ENCODE results near the gene PRSS58.

Gene PRSS58

DNA sequence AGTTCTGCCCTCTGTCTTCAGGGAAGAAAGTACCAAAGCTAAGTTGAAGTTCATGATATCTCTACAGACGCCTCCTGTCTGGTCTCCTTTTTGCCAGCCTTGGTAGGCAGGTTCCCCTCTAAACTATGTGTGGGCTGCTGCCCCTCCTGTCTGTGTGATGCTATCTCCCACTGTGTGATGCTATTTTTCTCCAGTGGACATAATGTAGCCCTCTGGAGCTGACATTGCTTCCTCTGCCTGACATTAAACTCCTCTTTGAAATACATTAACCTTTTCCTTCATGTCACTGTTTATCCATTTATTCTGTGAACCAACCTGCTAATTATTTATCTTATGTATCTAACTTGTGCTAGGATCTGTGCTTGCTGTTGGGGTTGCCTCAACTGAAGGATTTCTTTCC, at the start of gene PRSS58:
TSS of gene PRSS58 (minus strand) at position 101 of the 400 bp plus-strand sequence. CDS start 351 bp downstream, outside the sequence.
- no peak for DNase-seq (ENCODE audit: low read depth)

DNA sequence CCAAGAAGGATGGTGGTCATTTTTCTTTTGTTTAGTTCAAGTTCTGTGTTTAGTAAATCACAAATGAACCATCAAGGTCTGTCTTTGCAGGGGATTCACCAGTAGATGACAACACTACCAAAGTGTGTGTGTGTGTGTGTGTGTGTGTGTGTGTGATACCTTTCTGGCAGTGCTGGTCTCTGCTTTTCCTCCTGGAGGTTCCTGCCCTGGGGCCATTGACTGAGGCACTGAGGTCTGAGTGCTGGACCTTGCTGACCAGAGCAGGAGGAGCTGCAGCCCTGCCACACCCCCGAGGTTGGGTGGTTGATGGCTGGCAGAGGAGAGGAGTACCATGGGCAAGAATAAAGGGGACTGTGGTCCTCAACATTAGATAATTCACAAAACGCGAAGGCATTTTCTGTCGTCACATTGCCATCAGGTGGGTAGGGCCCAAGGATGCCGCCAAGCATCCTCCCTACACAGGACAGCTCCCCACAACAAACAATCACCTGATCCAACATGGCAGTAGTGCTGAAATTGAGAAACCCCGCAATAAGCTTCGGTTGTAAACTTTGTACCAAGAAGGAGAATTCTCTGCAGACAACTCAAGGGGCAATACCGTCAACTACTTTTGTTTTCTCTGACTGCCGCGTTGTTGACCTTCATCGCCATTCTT, 49.5 kb upstream of the PRSS58 start:
- DNase-seq (ENCODE audit: low read depth): no peak

GRCh38 chr7:142303650-142304049, 45.8 kb upstream of the PRSS58 start:
- DNase-seq (ENCODE audit: low read depth): no peak

DNA sequence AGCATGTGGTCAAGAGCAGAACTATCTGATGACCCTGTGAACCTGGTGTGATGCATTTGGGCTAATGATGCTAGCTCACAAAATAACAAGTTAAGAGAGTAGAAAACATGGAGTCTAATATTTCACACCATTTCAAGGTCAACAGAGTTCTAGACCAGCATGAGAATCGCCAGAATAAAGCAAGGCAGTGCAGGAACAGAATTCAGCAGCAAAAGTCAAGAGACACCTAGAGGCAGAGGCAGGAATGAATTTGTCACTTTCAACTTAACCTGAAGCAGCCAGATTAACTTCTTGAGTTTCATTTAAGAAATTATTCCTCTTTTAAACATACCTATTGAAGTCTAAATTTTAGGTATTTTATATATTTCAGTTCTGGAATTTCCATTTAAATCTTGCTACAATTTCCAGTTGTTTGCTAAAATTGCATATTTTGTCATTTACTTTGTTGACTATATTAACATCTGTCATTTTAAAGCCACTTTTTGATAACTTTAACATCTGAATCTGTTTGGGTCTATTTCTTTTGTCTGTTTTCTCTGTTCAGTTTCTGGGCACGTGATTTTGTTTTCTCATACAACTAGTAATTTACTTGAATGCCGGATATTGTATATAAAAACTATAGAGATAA, 44.2 kb upstream of the PRSS58 start:
- no peak for DNase-seq (ENCODE audit: low read depth)

DNA sequence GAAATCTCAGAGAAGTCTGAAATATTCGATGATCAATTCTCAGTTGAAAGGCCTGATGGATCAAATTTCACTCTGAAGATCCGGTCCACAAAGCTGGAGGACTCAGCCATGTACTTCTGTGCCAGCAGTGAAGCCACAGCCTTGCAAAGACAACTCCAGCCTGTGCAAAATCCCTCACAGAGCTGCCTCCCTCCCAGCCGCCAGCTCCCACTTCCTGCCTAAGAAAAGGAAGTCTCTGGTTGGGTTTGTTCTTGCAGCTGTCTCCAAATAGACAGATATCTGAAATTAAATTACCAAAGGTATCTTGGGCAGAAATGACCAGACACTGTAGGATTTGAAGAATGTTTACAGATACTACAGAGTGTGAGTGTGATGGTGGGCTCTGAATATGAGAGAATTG, 43.4 kb upstream of the PRSS58 start:
- DNase-seq (ENCODE audit: low read depth): no peak

- DNase-seq (ENCODE audit: low read depth): no peak
Measured at GRCh38 chr7:142300689-142301088, 42.8 kb upstream of the PRSS58 start.

GRCh38 chr7:142299237-142299781, 41.5 kb upstream of the PRSS58 start:
- no peak for DNase-seq (ENCODE audit: low read depth)

GRCh38 chr7:142298627-142299026, 40.8 kb upstream of the PRSS58 start:
- no peak for DNase-seq (ENCODE audit: low read depth)

DNA sequence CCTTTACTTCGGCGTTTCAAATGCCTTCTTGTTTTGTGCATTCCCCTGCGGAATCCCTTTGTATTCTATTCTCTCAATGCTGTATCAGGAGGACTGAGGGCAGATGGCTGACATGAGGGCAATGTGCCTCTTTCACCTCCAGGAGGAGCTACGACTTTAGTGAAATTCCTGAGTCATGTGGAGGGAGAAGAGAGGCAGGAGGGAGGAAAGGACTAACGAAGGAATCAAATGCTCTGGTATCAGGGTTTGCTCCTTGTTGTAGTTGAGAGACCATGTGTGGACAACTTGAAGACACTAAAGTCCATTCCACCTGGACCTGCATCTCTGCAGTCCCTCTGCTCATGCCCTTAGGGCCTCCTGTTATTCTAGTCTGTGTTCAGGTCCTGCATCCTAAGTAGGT, 40.2 kb upstream of the PRSS58 start:
- DNase-seq (ENCODE audit: low read depth): no peak

GRCh38 chr7:142280263-142280662, 22.4 kb upstream of the PRSS58 start:
- DNase-seq (ENCODE audit: low read depth): no peak

DNA sequence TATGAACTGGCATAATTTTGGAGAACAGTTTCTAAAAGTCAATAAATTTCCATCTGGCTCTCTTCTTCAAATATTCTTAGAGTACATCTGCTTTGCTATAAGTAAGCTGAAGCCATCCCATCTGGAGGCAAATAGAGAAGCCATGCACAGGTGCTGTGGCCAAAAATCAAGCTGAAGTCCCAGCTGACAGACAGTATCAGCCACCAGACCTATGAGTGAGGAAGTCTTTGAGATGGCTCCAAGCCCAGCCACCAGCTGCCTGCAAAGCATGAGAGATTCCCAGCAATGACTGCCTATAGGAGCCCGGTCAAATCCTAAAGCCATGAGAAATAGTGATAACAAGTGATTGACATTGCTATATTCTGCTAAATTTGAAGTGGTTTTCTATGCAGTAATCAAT, 21.7 kb upstream of the PRSS58 start:
- DNase-seq (ENCODE audit: low read depth): no peak

DNA sequence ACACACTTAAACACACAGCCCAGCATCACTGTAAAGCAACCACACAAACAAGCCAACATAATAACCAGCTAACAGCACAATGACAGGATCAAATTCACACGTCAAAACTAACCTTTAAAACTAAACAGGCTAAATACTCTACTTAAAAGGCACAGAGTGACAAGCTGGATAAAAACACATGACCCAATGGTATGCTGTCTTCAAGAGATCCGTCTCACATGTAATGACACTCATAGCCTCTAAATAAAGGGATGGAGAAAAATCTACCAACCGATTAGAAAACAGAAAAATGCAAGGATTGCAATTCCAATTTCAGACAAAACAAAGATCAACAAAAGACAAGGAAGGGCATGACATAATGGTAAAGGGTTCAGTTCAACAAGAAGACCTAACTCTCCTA, 17.2 kb upstream of the PRSS58 start:
- no peak for DNase-seq (ENCODE audit: low read depth)

DNA sequence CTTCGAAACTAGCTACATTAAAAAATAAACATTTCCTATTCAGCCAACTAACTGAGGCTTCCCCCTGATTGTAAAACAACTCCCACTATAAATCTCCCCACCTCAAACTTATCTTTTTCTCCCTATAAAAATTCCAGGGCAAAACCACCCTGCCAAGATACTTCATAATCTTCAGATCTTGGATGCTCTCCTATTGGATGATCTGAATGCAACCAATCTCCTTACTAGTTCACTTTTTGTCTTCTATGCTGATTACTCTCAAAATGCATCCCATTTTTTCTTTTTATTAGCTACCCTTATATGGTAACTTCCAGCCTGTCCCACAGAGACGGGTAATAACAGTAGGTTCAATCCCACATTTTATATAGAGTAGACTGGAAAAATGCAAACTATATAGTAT, 15.0 kb upstream of the PRSS58 start:
- no peak for DNase-seq (ENCODE audit: low read depth)

DNA sequence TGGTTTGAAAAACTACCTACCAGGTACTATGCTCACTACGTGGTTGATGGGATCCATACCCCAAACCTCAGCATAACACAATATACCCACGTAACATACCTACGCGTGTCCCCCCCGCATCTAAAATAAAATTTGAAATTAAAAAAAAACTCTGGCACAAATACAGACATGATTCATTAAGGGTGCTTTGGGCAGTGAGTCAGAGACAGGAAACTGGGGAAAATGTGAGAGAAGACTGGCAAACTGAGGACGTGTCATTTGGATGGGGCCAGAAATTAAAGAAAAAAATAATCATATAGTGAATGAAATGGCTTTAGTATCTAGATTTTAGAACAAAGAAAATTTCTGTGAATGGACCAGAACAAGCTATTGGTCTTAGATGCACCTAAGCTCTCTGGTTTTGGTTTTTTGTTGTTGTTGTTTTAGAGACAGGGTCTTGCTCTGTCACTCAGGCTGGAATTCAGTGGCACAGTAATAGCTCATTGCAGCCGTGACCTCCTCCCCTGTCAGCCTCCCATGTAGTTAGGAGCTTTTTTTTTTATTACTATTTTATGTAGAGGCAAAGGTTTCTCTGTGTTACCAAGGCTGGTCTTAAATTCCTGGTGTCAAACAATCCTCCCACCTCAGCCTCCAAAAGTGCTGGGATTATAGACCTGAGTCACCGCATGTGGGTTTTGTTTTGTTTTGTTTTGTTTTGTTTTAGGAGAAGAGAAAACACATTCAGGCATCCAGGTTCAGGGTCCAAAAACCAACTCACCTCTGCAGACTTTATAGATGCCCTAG, 5.9 kb upstream of the PRSS58 start:
- no peak for DNase-seq (ENCODE audit: low read depth)

DNA sequence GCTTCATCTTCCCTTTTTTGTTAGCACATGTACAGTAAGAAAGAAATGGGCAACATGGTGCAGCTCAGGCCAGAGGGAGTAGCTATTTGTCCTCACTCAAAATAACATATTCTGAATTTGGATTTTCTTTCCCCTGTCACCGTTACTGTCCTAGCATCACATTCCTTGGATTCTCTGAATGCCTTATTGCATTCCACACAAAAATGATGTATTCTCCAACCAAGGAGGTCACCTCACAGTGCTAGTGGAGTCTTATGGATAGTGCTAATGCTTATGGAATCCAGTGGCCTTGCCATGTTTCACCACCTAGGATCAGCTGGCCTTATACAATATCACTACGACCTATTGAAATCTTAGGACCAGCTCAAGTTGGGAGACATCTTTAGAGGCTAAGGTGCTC, 7.2 kb downstream of the PRSS58 start:
- no peak for DNase-seq (ENCODE audit: low read depth)

DNA sequence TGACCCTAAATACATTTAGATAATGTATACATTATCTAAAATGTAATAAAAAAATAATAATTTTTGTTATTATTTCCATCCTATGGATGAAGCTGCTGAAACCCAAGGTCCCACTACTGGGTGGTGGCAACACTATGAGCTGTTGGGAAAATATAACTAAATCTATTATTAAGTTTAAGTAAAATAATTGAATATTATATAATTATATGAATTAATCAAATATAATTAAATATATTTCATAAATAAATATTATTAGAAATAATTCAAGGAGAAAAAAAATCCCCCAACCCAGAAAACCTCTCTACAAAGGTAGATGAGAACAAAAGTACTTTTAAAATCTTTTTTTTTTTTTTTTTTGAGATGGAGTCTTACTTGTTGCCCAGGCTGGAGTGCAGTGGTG, 7.9 kb downstream of the PRSS58 start:
- no peak for DNase-seq (ENCODE audit: low read depth)

- no peak for DNase-seq (ENCODE audit: low read depth)
Measured at GRCh38 chr7:142248166-142249160, 9.4 kb downstream of the PRSS58 start.

- no peak for DNase-seq (ENCODE audit: low read depth)
Measured at GRCh38 chr7:142243823-142244222, 14.0 kb downstream of the PRSS58 start.

DNA sequence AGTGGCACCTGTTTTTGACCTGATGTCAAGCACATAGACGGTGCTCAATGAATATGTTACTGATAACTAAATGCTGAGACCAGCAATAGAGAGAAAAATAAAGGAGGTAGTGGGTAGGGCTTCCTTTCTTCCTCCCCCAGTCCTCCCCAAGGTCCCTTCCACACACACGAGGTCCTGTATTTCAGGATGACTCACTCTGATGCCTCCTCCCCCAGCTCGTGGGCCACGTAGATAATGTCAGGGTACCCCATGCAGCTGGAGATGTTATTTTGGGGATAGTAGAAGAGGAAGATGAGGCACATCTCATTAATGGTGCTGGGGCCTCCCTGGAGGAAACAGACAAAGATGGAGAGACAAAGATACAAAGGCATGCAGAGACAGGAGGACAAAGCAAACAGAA, 17.3 kb downstream of the PRSS58 start:
- no peak for DNase-seq (ENCODE audit: low read depth)

DNA sequence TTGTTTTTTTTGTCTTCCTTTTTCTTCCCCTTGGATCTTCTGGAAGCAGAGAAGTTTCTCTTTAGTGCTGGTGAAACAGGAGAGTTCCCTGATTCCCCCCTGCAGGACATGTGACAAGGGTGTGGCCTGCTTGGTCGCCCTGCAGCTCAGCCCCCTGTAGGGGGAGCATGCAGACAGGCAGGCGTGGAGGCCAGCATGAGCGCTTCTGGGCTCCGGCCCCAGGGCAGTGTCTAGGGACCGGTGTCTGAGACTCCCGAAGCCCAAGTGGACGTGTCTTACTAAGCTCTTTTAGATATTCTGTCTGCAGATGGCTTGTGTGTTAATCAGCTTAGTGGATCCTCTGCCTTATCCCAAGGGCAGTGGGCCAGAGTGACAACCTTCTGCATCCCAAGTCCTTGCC, 26.1 kb downstream of the PRSS58 start:
- no peak for DNase-seq (ENCODE audit: low read depth)

GRCh38 chr7:142228537-142229104, 29.2 kb downstream of the PRSS58 start:
- DNase-seq (ENCODE audit: low read depth): no peak
